ENCODE measurements around the gene SPACA4. TPM values are rescaled to one million over a fixed set of nuclear protein-coding genes. Genes with fewer than 3 reads are reported as not detected.

The SPACA4 gene
- polyA plus RNA-seq, 1 of the 3 experiments (the other 2 are of a cell fraction): not detected

DNA sequence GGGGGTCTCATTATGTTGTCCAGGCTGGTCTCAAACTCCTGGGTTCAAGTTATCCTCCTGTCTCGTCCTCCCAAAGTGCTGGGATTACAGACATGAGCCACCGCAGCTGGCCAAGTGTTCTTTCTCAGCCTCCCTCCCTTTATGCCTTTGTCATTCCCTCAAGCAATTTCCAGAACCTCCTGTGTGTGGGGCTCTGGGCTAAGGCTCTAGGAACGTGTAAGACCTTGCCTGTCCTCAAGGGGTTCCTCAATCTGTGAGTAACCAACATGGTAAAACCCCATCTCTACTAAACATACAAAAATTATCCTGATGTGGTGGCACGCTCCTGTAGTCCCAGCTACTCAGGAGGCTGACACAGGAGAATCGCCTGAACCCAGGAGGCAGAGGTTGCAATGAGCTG is 15.5 kb upstream of the SPACA4 start (continued):
- TF ChIP-seq, protein P1, sequence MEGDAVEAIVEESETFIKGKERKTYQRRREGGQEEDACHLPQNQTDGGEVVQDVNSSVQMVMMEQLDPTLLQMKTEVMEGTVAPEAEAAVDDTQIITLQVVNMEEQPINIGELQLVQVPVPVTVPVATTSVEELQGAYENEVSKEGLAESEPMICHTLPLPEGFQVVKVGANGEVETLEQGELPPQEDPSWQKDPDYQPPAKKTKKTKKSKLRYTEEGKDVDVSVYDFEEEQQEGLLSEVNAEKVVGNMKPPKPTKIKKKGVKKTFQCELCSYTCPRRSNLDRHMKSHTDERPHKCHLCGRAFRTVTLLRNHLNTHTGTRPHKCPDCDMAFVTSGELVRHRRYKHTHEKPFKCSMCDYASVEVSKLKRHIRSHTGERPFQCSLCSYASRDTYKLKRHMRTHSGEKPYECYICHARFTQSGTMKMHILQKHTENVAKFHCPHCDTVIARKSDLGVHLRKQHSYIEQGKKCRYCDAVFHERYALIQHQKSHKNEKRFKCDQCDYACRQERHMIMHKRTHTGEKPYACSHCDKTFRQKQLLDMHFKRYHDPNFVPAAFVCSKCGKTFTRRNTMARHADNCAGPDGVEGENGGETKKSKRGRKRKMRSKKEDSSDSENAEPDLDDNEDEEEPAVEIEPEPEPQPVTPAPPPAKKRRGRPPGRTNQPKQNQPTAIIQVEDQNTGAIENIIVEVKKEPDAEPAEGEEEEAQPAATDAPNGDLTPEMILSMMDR (IDR thresholded peaks at IDR 0.05): no peak
- TF ChIP-seq, protein P2, sequence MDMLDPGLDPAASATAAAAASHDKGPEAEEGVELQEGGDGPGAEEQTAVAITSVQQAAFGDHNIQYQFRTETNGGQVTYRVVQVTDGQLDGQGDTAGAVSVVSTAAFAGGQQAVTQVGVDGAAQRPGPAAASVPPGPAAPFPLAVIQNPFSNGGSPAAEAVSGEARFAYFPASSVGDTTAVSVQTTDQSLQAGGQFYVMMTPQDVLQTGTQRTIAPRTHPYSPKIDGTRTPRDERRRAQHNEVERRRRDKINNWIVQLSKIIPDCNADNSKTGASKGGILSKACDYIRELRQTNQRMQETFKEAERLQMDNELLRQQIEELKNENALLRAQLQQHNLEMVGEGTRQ (IDR thresholded peaks at IDR 0.05; ENCODE audit: borderline replicate concordance, low read depth, low read length): no peak
- TF ChIP-seq FOXJ3 (CRISPR knock-in tag; IDR thresholded peaks at IDR 0.05): no peak
- no peak for TF ChIP-seq TAF1 (IDR thresholded peaks at IDR 0.05; ENCODE audit: borderline replicate concordance, low read depth, low read length)
- TF ChIP-seq, protein P3, sequence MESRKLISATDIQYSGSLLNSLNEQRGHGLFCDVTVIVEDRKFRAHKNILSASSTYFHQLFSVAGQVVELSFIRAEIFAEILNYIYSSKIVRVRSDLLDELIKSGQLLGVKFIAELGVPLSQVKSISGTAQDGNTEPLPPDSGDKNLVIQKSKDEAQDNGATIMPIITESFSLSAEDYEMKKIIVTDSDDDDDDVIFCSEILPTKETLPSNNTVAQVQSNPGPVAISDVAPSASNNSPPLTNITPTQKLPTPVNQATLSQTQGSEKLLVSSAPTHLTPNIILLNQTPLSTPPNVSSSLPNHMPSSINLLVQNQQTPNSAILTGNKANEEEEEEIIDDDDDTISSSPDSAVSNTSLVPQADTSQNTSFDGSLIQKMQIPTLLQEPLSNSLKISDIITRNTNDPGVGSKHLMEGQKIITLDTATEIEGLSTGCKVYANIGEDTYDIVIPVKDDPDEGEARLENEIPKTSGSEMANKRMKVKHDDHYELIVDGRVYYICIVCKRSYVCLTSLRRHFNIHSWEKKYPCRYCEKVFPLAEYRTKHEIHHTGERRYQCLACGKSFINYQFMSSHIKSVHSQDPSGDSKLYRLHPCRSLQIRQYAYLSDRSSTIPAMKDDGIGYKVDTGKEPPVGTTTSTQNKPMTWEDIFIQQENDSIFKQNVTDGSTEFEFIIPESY (IDR thresholded peaks at IDR 0.05; ENCODE audit: borderline replicate concordance, low read depth): no peak
- TF ChIP-seq YY1 (IDR thresholded peaks at IDR 0.05; ENCODE audit: low read depth): no peak

DNA sequence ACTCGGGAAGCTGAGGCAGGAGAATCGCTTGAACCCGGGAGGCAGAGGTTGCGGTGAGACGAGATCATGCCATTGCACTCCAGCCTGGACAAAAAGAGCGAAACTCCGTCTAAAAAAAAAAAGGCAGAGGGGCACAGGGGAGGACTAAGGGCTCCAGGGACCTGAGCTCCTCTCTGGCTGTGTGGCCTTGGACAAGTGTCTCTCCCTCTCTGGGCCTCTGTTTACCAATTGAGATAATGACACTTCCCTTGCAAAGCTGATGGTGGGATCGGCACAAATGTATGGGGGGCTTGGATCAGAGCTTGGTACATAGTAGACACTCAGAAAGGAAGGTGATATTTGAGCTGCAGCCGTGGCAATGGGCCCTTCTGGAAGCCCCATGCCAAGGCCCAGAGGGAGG is 11.4 kb upstream of the SPACA4 start:
- H3K36me3 ChIP-seq (replicated peaks in 1 of 2; ENCODE audit: control insufficient read depth in 1 of 2, insufficient read depth in 2 of 2, low read length in 1 of 2): no peaks in the 10 kb centered on the region
- H2AFZ ChIP-seq (ENCODE audit: low read depth): no peak overlapping the region
- no peaks in the 10 kb centered on the region for H3F3A ChIP-seq (replicated peaks; ENCODE audit: insufficient read depth)
- ChIA-PET CTCF (interaction anchor here (0.6 to 3.5 kb wide), 4 partner anchors 11 to 274 kb away, joined by 3 to 22 read pairs (median 7); no protein-coding TSS in a partner anchor), POLR2A (interaction anchor here (0.5 to 1.2 kb wide), 2 partner anchors 19 to 22 kb away, joined by 3 to 4 read pairs; no protein-coding TSS in a partner anchor)
- H3K9me2 ChIP-seq: no peaks in the 10 kb centered on the region
- no peak for DNase-seq
- no peak overlapping the region for H3K4me3 ChIP-seq (ENCODE audit: low read depth in 2 of 2, low read length in 1 of 2)
- no peak overlapping the region for H3K27ac ChIP-seq (ENCODE audit: low read depth in 2 of 2, low read length in 1 of 2)
- no peaks in the 10 kb centered on the region for H4K20me1 ChIP-seq (ENCODE audit: insufficient read depth)
- H3K27me3 ChIP-seq (ENCODE audit: insufficient read depth): no peaks in the 10 kb centered on the region; the same call in 1 of the 2 replicates
- TF ChIP-seq ELF1 (IDR thresholded peaks at IDR 0.05): no peak
- no peak for TF ChIP-seq MEF2A (IDR thresholded peaks at IDR 0.05; ENCODE audit: borderline replicate concordance, low read depth)
- TF ChIP-seq TCF12 (IDR thresholded peaks at IDR 0.05): no peak
- no peak for TF ChIP-seq CHD2 (IDR thresholded peaks at IDR 0.05; ENCODE audit: low read length, partially characterized antibody)
- TF ChIP-seq GABPA (IDR thresholded peaks at IDR 0.05; ENCODE audit: low read depth): no peak
- no peaks in the 10 kb centered on the region for H3K4me1 ChIP-seq (ENCODE audit: control insufficient read depth in 1 of 2, insufficient read depth in 2 of 2, low read depth in 1 of 2, low read length in 1 of 2)
- WGBS (ENCODE audit: low lambda C conversion rate): 80% methylated on average over 9 of the region's 9 CpGs
- no peak overlapping the region for H3K9ac ChIP-seq
- H3K4me2 ChIP-seq: no peak overlapping the region
- no peaks in the 10 kb centered on the region for H3K9me3 ChIP-seq
- H3K79me2 ChIP-seq (ENCODE audit: insufficient read depth): no peaks in the 10 kb centered on the region

Measured in SK-N-SH (cell line).